HepG2 (cell line): ENCODE data around the gene MFRP. TPM values are rescaled to one million over a fixed set of nuclear protein-coding genes. Genes with fewer than 3 reads are reported as not detected.

ENCODE experiments used
- GFI1 ChIP-seq: sonication (generic); formaldehyde crosslinking; IDR thresholded peaks from 2 replicates; pipeline ENCODE4 v1.5.0; 2020; ENCODE audit warnings: missing genetic modification reagents, mild to moderate bottlenecking, borderline replicate concordance
- KDM4B ChIP-seq: sonication (generic); formaldehyde crosslinking; IDR thresholded peaks from 2 replicates; pipeline ENCODE4 v1.4.0; 2020; ENCODE audit warnings: missing genetic modification reagents
- MEIS1 ChIP-seq: sonication (generic); formaldehyde crosslinking; IDR thresholded peaks from 2 replicates; pipeline ENCODE4 v1.9.0; 2021; ENCODE audit warnings: mild to moderate bottlenecking, missing genetic modification reagents, moderate library complexity, borderline replicate concordance
- MIXL1 ChIP-seq: IDR thresholded peaks from 2 replicates; pipeline ENCODE4 v1.6.1; 2016
- PITX1 ChIP-seq: sonication (generic); formaldehyde crosslinking; IDR thresholded peaks from 2 replicates; pipeline ENCODE4 v1.5.1; 2020; ENCODE audit warnings: mild to moderate bottlenecking, missing genetic modification reagents
- POLR2G ChIP-seq: fragments of 200-400 bp; formaldehyde crosslinking; IDR thresholded peaks from 2 replicates; pipeline ENCODE4 v1.6.1; 2018; ENCODE audit warnings: mild to moderate bottlenecking, low read depth, low read length, moderate library complexity
- REST ChIP-seq, 2 experiments: IDR thresholded peaks; 2 replicates each; pipeline ENCODE4 v1.6.1; 2011 to 2012; ENCODE audit warnings: low read length in 2 of 2, borderline replicate concordance in 1 of 2, low read depth in 1 of 2, mild to moderate bottlenecking in 1 of 2, moderate library complexity in 1 of 2
- SALL1 ChIP-seq: sonication (generic); formaldehyde crosslinking; IDR thresholded peaks from 2 replicates; pipeline ENCODE4 v1.8.0; 2022; ENCODE audit warnings: mild to moderate bottlenecking, missing genetic modification reagents
- THAP9 ChIP-seq: sonication (generic); formaldehyde crosslinking; IDR thresholded peaks from 2 replicates; pipeline ENCODE4; 2020; ENCODE audit warnings: missing genetic modification reagents, mild to moderate bottlenecking, borderline replicate concordance
- USF2 ChIP-seq, 2 experiments: sonication (generic) in 1 of 2; formaldehyde crosslinking in 1 of 2; IDR thresholded peaks; 2 replicates each; pipeline versions ENCODE4 v1.5.1 to v1.6.1; 2011 to 2020; ENCODE audit warnings: borderline replicate concordance in 1 of 2, low read depth in 1 of 2, low read length in 1 of 2, mild to moderate bottlenecking in 1 of 2, missing genetic modification reagents in 1 of 2, moderate library complexity in 1 of 2
- ZNF180 ChIP-seq: sonication (generic); formaldehyde crosslinking; IDR thresholded peaks from 2 replicates; pipeline ENCODE4 v1.4.0; 2020; ENCODE audit warnings: low read depth, missing genetic modification reagents, borderline replicate concordance
- ZNF772 ChIP-seq: sonication (generic); formaldehyde crosslinking; IDR thresholded peaks from 2 replicates; pipeline ENCODE4 v1.5.0; 2020; ENCODE audit warnings: mild to moderate bottlenecking, missing genetic modification reagents
- polyA plus RNA-seq, 8 experiments: library from polyadenylated mRNA; depleted of rRNA in 3 of 8; stranded (reverse) in 7 of 8; unstranded in 1 of 8; fragments of >200 nt; fragmentation: Illumina TruSeq in 4 of 8; extraction: Trizol in 4 of 8; gene quantifications; 2 replicates each; pipeline versions ENCODE4 v1.2.1 to v1.2.3, GENCODE V29; 2011 to 2016; ENCODE audit warnings: low read depth in 4 of 8, missing spikeins in 1 of 8, mixed read lengths in 1 of 8; ENCODE audit not compliant: insufficient read depth in 1 of 8
- total RNA-seq, 5 experiments: library from RNA; depleted of rRNA; stranded (reverse); fragments of >200 nt; fragmentation: Illumina TruSeq; extraction: Trizol; gene quantifications; 2 replicates each; pipeline ENCODE4 v1.2.3, GENCODE V29; 2016; ENCODE audit warnings: low read depth in 1 of 5

The MFRP gene
- total and polyA plus RNA-seq, 2 of the 13 experiments (the other 11 are each of a cell fraction or from before 2014, with no cell fraction given): not detected

- TF ChIP-seq PITX1 (no peak), MEIS1 (CRISPR knock-in tag) (no peak), THAP9 (CRISPR knock-in tag) (no peak; the same call in 1 of the 2 replicates), USF2 (IDR thresholded peaks at IDR 0.05; ENCODE audit: low read depth, low read length) (no peak), USF2 (CRISPR knock-in tag; IDR thresholded peaks at IDR 0.05; ENCODE audit: borderline replicate concordance) (no peak), SALL1 (CRISPR knock-in tag) (no peak), KDM4B (no peak), ZNF180 (CRISPR knock-in tag) (no peak), POLR2G (peak; percentile 46; the same call in 1 of the 2 replicates), REST (IDR thresholded peaks at IDR 0.05; ENCODE audit: borderline replicate concordance in 1 of 2, low read depth in 1 of 2, low read length in 2 of 2) (no peak), MIXL1 (no peak), ZNF772 (CRISPR knock-in tag) (peak; percentile 49; the same call in 1 of the 2 replicates), GFI1 (CRISPR knock-in tag) (no peak)
Observed at GRCh38 chr11:119316729-119317591, 29.5 kb downstream of the MFRP start, which contains the start of gene MCAM (continued).
